ENCODE results near the gene RPL7L1. TPM values are rescaled to one million over a fixed set of nuclear protein-coding genes. Genes with fewer than 3 reads are reported as not detected.
A peak's percentile ranks its signal among the peaks of the same experiment; 100 is the strongest.
"Not testable (repeated sequence)": the region's sequence is repeated elsewhere in the genome, so short reads cannot be mapped to it uniquely, and the experiment has no call there.

Gene RPL7L1
- total RNA-seq, 1 experiment from 2014 or later = 183 TPM

DNA sequence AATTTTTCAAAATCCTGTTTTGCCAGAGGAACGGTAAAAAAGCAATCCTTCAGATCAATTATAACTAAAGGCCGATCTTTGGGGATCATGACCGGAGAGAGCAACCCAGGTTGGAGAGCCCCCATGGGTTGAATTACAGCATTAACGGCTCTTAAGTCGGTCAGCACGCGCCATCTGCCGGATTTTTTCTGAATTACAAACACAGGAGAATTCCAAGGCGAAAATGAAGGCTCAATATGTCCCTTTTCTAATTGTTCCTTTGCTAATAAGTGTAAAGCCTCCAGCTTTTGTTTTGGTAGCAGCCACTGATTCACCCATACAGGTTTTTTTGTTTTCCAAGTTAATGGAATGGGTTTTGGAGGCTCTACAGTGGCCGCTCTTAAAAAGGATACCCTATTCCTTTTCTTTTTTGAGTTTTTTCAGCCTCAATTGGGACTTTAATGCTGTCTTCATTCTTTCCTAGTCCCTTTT, 19.5 kb downstream of the RPL7L1 start:
- Histone ChIP-seq H3K27ac (ENCODE audit: low read depth, low read length, poor library complexity, severe bottlenecking) (peak overlapping the region; percentile 53), H3K36me3 (ENCODE audit: insufficient read depth, low read length, poor library complexity, severe bottlenecking) (no peaks in the 10 kb centered on the region), H3K9me3 (ENCODE audit: low read depth, low read length, poor library complexity, severe bottlenecking) (no peaks in the 10 kb centered on the region), H3K27me3 (replicated peaks; ENCODE audit: insufficient read depth, low read depth, low read length, poor library complexity) (no peaks in the 10 kb centered on the region), H3K4me3 (ENCODE audit: low read depth, low read length, poor library complexity, severe bottlenecking) (peak overlapping the region; percentile 0), H3K4me1 (ENCODE audit: insufficient read depth, low read length, poor library complexity, severe bottlenecking) (peaks cover 41% of the 10 kb centered on the region)
- TF ChIP-seq, protein P1, sequence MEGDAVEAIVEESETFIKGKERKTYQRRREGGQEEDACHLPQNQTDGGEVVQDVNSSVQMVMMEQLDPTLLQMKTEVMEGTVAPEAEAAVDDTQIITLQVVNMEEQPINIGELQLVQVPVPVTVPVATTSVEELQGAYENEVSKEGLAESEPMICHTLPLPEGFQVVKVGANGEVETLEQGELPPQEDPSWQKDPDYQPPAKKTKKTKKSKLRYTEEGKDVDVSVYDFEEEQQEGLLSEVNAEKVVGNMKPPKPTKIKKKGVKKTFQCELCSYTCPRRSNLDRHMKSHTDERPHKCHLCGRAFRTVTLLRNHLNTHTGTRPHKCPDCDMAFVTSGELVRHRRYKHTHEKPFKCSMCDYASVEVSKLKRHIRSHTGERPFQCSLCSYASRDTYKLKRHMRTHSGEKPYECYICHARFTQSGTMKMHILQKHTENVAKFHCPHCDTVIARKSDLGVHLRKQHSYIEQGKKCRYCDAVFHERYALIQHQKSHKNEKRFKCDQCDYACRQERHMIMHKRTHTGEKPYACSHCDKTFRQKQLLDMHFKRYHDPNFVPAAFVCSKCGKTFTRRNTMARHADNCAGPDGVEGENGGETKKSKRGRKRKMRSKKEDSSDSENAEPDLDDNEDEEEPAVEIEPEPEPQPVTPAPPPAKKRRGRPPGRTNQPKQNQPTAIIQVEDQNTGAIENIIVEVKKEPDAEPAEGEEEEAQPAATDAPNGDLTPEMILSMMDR (conservative IDR thresholded peaks at IDR 0.05; ENCODE audit: low read depth, low read length) = peak; percentile 73
- TF ChIP-seq EZH2 (IDR thresholded peaks at IDR 0.05; ENCODE audit: borderline replicate concordance, low read depth, low read length, poor library complexity, severe bottlenecking) = no peak
- CTCF ChIA-PET = interaction anchor here (1.0 kb wide), 1 partner anchor 237 kb away, joined by 5 read pairs; no protein-coding TSS in a partner anchor
- intact Hi-C loops (cut with micrococcal nuclease; ENCODE audit: unreplicated experiment) = loop anchor here (1.0 to 10.0 kb wide), 3 partner anchors 238 to 1112 kb away; partner anchors contain the start of gene TOMM6
- DNase-seq (ENCODE audit: low spot score) = peak; percentile 77
- POLR2A ChIA-PET (ENCODE audit: low non-redundant PET) = no interaction called here
- no TSS peak for BruUV-seq (replicated peaks)

DNA sequence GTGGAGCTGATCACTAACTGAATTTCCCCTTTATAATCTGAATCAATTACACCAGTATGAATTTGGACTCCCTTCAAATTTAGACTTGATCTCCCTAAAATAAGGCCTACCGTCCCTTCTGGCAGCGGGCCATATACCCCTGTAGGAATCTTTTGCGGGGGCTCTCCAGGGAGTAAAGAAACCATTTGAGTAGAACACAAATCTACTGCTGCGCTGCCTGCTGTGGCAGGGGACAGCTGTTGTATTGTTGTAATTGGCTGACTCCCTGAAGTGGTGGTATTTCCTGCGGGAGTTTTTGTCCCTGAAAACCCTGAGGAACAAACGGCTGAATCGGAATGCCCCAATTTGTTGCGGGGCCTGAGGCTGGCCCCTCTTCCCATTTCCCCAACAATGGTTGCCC, 20.5 kb downstream of the RPL7L1 start:
- H3K9me3 ChIP-seq (ENCODE audit: low read depth, low read length, poor library complexity, severe bottlenecking) = no peaks in the 10 kb centered on the region
- H3K27ac ChIP-seq (ENCODE audit: low read depth, low read length, poor library complexity, severe bottlenecking) = peak overlapping the region; percentile 53
- peak; percentile 83 for DNase-seq (ENCODE audit: low spot score)
- no peak for TF ChIP-seq EZH2 (IDR thresholded peaks at IDR 0.05; ENCODE audit: borderline replicate concordance, low read depth, low read length, poor library complexity, severe bottlenecking)
- TF ChIP-seq, protein P1 (conservative IDR thresholded peaks at IDR 0.05; ENCODE audit: low read depth, low read length) = no peak
- BruUV-seq (replicated peaks) = no TSS peak
- ChIA-PET CTCF (interaction anchor here (0.7 kb wide), 1 partner anchor 243 kb away, joined by 3 read pairs; no protein-coding TSS in a partner anchor), POLR2A (ENCODE audit: low non-redundant PET) (no interaction called here)
- intact Hi-C loops (cut with micrococcal nuclease; ENCODE audit: unreplicated experiment) = loop anchor here (5.0 to 10.0 kb wide), 4 partner anchors 112 to 1113 kb away; partner anchors contain the start of genes KLHDC3, MEA1 and TOMM6
- no peak overlapping the region for H3K4me3 ChIP-seq (ENCODE audit: low read depth, low read length, poor library complexity, severe bottlenecking)
- peaks cover 41% of the 10 kb centered on the region for H3K4me1 ChIP-seq (ENCODE audit: insufficient read depth, low read length, poor library complexity, severe bottlenecking)
- H3K36me3 ChIP-seq (ENCODE audit: insufficient read depth, low read length, poor library complexity, severe bottlenecking) = no peaks in the 10 kb centered on the region
- no peaks in the 10 kb centered on the region for H3K27me3 ChIP-seq (replicated peaks; ENCODE audit: insufficient read depth, low read depth, low read length, poor library complexity)

DNA sequence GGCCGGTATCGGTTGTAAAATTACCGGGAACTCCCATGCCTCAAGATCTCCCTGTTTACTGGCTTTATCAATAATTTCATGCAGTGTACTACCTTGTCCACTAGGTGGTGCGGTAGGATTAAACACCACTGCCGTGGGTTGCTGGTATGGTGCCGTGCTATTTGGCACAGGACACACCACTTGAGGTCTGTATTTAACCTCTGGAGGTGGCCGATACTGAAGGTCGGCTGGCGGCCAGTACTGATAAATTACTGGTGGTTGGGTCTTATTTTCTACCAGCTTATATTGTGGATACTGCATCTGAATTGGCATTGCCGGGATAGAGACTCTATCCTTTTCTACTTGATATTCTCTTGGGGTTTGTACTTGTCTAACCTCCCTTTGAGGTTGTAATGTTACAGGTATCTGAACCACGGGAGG, 22.1 kb downstream of the RPL7L1 start:
- BruUV-seq (replicated peaks) = no TSS peak
- Histone ChIP-seq H3K36me3 (ENCODE audit: insufficient read depth, low read length, poor library complexity, severe bottlenecking) (no peaks in the 10 kb centered on the region), H3K4me3 (ENCODE audit: low read depth, low read length, poor library complexity, severe bottlenecking) (peak overlapping the region; percentile 25), H3K27me3 (replicated peaks; ENCODE audit: insufficient read depth, low read depth, low read length, poor library complexity) (no peaks in the 10 kb centered on the region), H3K4me1 (ENCODE audit: insufficient read depth, low read length, poor library complexity, severe bottlenecking) (peaks cover 33% of the 10 kb centered on the region), H3K9me3 (ENCODE audit: low read depth, low read length, poor library complexity, severe bottlenecking) (no peaks in the 10 kb centered on the region), H3K27ac (ENCODE audit: low read depth, low read length, poor library complexity, severe bottlenecking) (no peak overlapping the region)
- POLR2A ChIA-PET (ENCODE audit: low non-redundant PET) = no interaction called here
- CTCF ChIA-PET = interaction anchor here (0.6 kb wide), 1 partner anchor 410 kb away, joined by 4 read pairs; no protein-coding TSS in a partner anchor
- TF ChIP-seq EZH2 (IDR thresholded peaks at IDR 0.05; ENCODE audit: borderline replicate concordance, low read depth, low read length, poor library complexity, severe bottlenecking) = no peak
- TF ChIP-seq, protein P1 (conservative IDR thresholded peaks at IDR 0.05; ENCODE audit: low read depth, low read length) = peak; percentile 89
- peak; percentile 92 for DNase-seq (ENCODE audit: low spot score)
- intact Hi-C loops (cut with micrococcal nuclease; ENCODE audit: unreplicated experiment) = loop anchor here (1.0 to 5.0 kb wide), 4 partner anchors 111 to 616 kb away; partner anchors contain the start of genes KLHDC3, MEA1 and POLR1C

- H3K36me3 ChIP-seq (ENCODE audit: insufficient read depth, low read length, poor library complexity, severe bottlenecking); BruUV-seq (replicated peaks); POLR2A ChIA-PET (ENCODE audit: low non-redundant PET); DNase-seq (ENCODE audit: low spot score); H3K27me3 ChIP-seq (replicated peaks; ENCODE audit: insufficient read depth, low read depth, low read length, poor library complexity); H3K9me3 ChIP-seq (ENCODE audit: low read depth, low read length, poor library complexity, severe bottlenecking): not testable (repeated sequence)
- intact Hi-C loops (cut with micrococcal nuclease; ENCODE audit: unreplicated experiment) = loop anchor here (5.0 kb wide), 2 partner anchors 110 to 240 kb away; partner anchors contain the start of genes KLHDC3 and MEA1
- Histone ChIP-seq H3K27ac (ENCODE audit: low read depth, low read length, poor library complexity, severe bottlenecking) (peak overlapping the region; percentile 37), H3K4me3 (ENCODE audit: low read depth, low read length, poor library complexity, severe bottlenecking) (peak overlapping the region; percentile 25), H3K4me1 (ENCODE audit: insufficient read depth, low read length, poor library complexity, severe bottlenecking) (peaks cover 32% of the 10 kb centered on the region)
- CTCF ChIA-PET = interaction anchor here (0.8 kb wide), 1 partner anchor 241 kb away, joined by 3 read pairs; no protein-coding TSS in a partner anchor
These were observed 23.2 kb downstream of the RPL7L1 start for GRCh38 chr6:42902429-42903263.

All from A673 (cell line).